ENCODE results near the gene TGFBR1. TPM values are rescaled to one million over a fixed set of nuclear protein-coding genes. Genes with fewer than 3 reads are reported as not detected.

The TGFBR1 gene
- total RNA-seq, 2 experiments from 2014 or later = 25.4 to 26.3 TPM

- H3K4me1 Mint-ChIP-seq (ENCODE audit: low read depth) = no peaks in the 10 kb centered on the region
- DNase-seq = no peak
- H3K4me3 Mint-ChIP-seq = no peak overlapping the region
- H3K27ac Mint-ChIP-seq = no peak overlapping the region
- ChIA-PET CTCF (no interaction called here), POLR2A (no interaction called here)
- intact Hi-C loops (cut with micrococcal nuclease) = no loop called here
- H3K36me3 Mint-ChIP-seq = no peaks in the 10 kb centered on the region
- no peaks in the 10 kb centered on the region for H3K27me3 Mint-ChIP-seq
- no peaks in the 10 kb centered on the region for H3K9me3 Mint-ChIP-seq
Observed at GRCh38 chr9:99199938-99200539, 95.1 kb downstream of the TGFBR1 start.

GRCh38 chr9:99201603-99202002, 96.7 kb downstream of the TGFBR1 start:
- POLR2A ChIA-PET = no interaction called here
- H3K9me3 Mint-ChIP-seq = peaks cover 9% of the 10 kb centered on the region
- H3K27me3 Mint-ChIP-seq = no peaks in the 10 kb centered on the region
- no peaks in the 10 kb centered on the region for H3K4me1 Mint-ChIP-seq (ENCODE audit: low read depth)
- CTCF ChIA-PET = interaction anchor here (0.9 to 1.2 kb wide), 2 partner anchors 30 to 63 kb away, joined by 3 read pairs; no protein-coding TSS in a partner anchor
- no peak overlapping the region for H3K4me3 Mint-ChIP-seq
- no peak for DNase-seq
- H3K27ac Mint-ChIP-seq = no peak overlapping the region
- H3K36me3 Mint-ChIP-seq = no peaks in the 10 kb centered on the region
- intact Hi-C loops (cut with micrococcal nuclease) = no loop called here

Other genes starting within 250 kb of the TGFBR1 start
- gene COL15A1, start 161.2 kb upstream of the TGFBR1 start, total RNA-seq = under 1 TPM; 0.12 to 0.14 TPM
- gene ALG2, start 116.8 kb downstream of the TGFBR1 start, total RNA-seq = 10 to 100 TPM; 18.6 to 20.8 TPM
- 100 to 1,000 TPM; 161 to 166 TPM for gene SEC61B, start 117.2 kb downstream of the TGFBR1 start, total RNA-seq

Data from activated CD4-positive, alpha-beta memory T cell treated with anti-CD3 and anti-CD28 coated beads for 36 hours (primary cell).